ENCODE data around the gene PITPNM1.

DNA sequence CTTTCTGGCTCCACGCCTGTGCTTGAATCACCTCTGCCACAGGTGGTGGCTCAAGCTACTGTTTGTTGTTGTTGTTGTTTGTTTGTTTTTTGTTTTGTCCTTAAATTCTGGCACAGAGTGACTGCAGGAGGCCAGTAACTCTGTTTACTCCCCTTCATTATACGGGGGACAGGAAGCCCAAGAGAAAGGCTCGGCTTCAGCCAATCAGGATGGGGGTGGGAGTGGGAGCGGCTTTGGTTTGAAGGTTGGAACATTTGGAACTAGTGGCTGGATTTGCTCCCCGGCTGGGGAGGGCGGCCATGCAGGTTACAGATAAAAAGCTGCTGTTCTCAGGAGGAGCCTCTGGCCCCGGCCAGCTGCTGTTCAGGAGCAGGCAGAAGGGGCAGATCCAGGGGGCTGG lies 37.8 kb upstream of the PITPNM1 start:
- TF ChIP-seq, protein P1, sequence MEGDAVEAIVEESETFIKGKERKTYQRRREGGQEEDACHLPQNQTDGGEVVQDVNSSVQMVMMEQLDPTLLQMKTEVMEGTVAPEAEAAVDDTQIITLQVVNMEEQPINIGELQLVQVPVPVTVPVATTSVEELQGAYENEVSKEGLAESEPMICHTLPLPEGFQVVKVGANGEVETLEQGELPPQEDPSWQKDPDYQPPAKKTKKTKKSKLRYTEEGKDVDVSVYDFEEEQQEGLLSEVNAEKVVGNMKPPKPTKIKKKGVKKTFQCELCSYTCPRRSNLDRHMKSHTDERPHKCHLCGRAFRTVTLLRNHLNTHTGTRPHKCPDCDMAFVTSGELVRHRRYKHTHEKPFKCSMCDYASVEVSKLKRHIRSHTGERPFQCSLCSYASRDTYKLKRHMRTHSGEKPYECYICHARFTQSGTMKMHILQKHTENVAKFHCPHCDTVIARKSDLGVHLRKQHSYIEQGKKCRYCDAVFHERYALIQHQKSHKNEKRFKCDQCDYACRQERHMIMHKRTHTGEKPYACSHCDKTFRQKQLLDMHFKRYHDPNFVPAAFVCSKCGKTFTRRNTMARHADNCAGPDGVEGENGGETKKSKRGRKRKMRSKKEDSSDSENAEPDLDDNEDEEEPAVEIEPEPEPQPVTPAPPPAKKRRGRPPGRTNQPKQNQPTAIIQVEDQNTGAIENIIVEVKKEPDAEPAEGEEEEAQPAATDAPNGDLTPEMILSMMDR (IDR thresholded peaks at IDR 0.05), result no peak
- TF ChIP-seq SIN3A (IDR thresholded peaks at IDR 0.05; ENCODE audit: borderline replicate concordance, insufficient read depth, low read depth, low read length), result no peak
- TF ChIP-seq POLR2AphosphoS5 (IDR thresholded peaks at IDR 0.05; ENCODE audit: low read depth, low read length), result no peak
- TF ChIP-seq, protein P2, sequence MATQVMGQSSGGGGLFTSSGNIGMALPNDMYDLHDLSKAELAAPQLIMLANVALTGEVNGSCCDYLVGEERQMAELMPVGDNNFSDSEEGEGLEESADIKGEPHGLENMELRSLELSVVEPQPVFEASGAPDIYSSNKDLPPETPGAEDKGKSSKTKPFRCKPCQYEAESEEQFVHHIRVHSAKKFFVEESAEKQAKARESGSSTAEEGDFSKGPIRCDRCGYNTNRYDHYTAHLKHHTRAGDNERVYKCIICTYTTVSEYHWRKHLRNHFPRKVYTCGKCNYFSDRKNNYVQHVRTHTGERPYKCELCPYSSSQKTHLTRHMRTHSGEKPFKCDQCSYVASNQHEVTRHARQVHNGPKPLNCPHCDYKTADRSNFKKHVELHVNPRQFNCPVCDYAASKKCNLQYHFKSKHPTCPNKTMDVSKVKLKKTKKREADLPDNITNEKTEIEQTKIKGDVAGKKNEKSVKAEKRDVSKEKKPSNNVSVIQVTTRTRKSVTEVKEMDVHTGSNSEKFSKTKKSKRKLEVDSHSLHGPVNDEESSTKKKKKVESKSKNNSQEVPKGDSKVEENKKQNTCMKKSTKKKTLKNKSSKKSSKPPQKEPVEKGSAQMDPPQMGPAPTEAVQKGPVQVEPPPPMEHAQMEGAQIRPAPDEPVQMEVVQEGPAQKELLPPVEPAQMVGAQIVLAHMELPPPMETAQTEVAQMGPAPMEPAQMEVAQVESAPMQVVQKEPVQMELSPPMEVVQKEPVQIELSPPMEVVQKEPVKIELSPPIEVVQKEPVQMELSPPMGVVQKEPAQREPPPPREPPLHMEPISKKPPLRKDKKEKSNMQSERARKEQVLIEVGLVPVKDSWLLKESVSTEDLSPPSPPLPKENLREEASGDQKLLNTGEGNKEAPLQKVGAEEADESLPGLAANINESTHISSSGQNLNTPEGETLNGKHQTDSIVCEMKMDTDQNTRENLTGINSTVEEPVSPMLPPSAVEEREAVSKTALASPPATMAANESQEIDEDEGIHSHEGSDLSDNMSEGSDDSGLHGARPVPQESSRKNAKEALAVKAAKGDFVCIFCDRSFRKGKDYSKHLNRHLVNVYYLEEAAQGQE (IDR thresholded peaks at IDR 0.05; ENCODE audit: insufficient read depth in 1 of 2, low read depth in 2 of 2, low read length in 1 of 2), result no peak

All from Panc1 (cell line).